Hepatocyte (in vitro differentiated cells): ENCODE results near the gene PNMA6F.

Experiments
- CTCF ChIP-seq: fragments of 200-600 bp; sonication (generic); IDR thresholded peaks from 2 replicates; pipeline ENCODE4 v1.5.1; 2016; ENCODE audit warnings: antibody characterized with exemption, mild to moderate bottlenecking; ENCODE audit not compliant: poor library complexity
- EZH2 ChIP-seq: fragments of 200-600 bp; sonication (generic); IDR thresholded peaks from 2 replicates; pipeline ENCODE4 v1.6.1; 2016; ENCODE audit warnings: antibody characterized with exemption, mild to moderate bottlenecking, borderline replicate concordance

GRCh38 chrX:153343674-153344073 is 22.1 kb upstream of the PNMA6F start:
- TF ChIP-seq CTCF (no peak), EZH2 (no peak)
